GM19372 (cell line): ENCODE measurements around the gene FKBP5.

Experiments
- ATAC-seq: cut with Tn5 transposase; IDR thresholded peaks from one replicate; pipeline ENCODE4 v1.9.1; 2021; ENCODE audit warnings: mild to moderate bottlenecking, low read depth, moderate library complexity; ENCODE audit not compliant: unreplicated experiment

Gene FKBP5

GRCh38 chr6:35668096-35668495, 20.6 kb downstream of the FKBP5 start:
- no peak for ATAC-seq

- ATAC-seq: no peak
Measured at GRCh38 chr6:35665573-35665972, 23.1 kb downstream of the FKBP5 start.

- ATAC-seq: no peak
Measured at GRCh38 chr6:35664945-35665344, 23.8 kb downstream of the FKBP5 start.

GRCh38 chr6:35663447-35664235, 25.1 kb downstream of the FKBP5 start:
- no peak for ATAC-seq

- ATAC-seq: no peak
Measured at GRCh38 chr6:35662999-35663398, 25.7 kb downstream of the FKBP5 start.

GRCh38 chr6:35654883-35655282, 33.8 kb downstream of the FKBP5 start:
- ATAC-seq: no peak

- ATAC-seq: no peak
Measured at GRCh38 chr6:35651244-35651643, 37.5 kb downstream of the FKBP5 start.

- ATAC-seq: no peak
Measured at GRCh38 chr6:35650015-35650414, 38.7 kb downstream of the FKBP5 start.

- no peak for ATAC-seq
Measured at GRCh38 chr6:35648203-35648602, 40.5 kb downstream of the FKBP5 start.

- ATAC-seq: no peak
Measured at GRCh38 chr6:35647400-35647799, 41.3 kb downstream of the FKBP5 start.

GRCh38 chr6:35643162-35643535, 45.6 kb downstream of the FKBP5 start:
- no peak for ATAC-seq

- no peak for ATAC-seq
Measured at GRCh38 chr6:35642471-35643161, 46.1 kb downstream of the FKBP5 start.

GRCh38 chr6:35640017-35640664, 48.6 kb downstream of the FKBP5 start:
- ATAC-seq: no peak

- ATAC-seq: no peak
Measured at GRCh38 chr6:35638679-35639078, 50.0 kb downstream of the FKBP5 start.

GRCh38 chr6:35637911-35638310, 50.8 kb downstream of the FKBP5 start:
- no peak for ATAC-seq

- no peak for ATAC-seq
Measured at GRCh38 chr6:35635601-35636597, 52.8 kb downstream of the FKBP5 start.

- no peak for ATAC-seq
Measured at GRCh38 chr6:35634316-35634715, 54.4 kb downstream of the FKBP5 start.

GRCh38 chr6:35633579-35634089, 55.1 kb downstream of the FKBP5 start:
- ATAC-seq: no peak

GRCh38 chr6:35629876-35630378, 58.8 kb downstream of the FKBP5 start:
- no peak for ATAC-seq

GRCh38 chr6:35626401-35626800, 62.3 kb downstream of the FKBP5 start:
- no peak for ATAC-seq
